Suprapubic skin (tissue), 4 donors: Measurements from ENCODE around the gene TRMU.

Experiments used
- EP300 ChIP-seq: sonication (generic); formaldehyde crosslinking; IDR thresholded peaks from one replicate; pipeline ENCODE4 v1.6.1; 2017; ENCODE audit warnings: antibody characterized with exemption
- POLR2AphosphoS5 ChIP-seq, 3 donors: sonication (generic); formaldehyde crosslinking; IDR thresholded peaks; one replicate each; pipeline ENCODE4 v1.6.1; 2017; ENCODE audit warnings: antibody characterized with exemption in 3 of 3
- TF ChIP-seq, protein P1 (sequence below), 2 donors: fragments of 200-600 bp in 1 of 2; fragments of 450-650 bp in 1 of 2; sonication (generic) in 1 of 2; IDR thresholded peaks; one replicate each; pipeline ENCODE4 v1.5.1; 2016 to 2019; ENCODE audit warnings: antibody characterized with exemption in 2 of 2, mild to moderate bottlenecking in 1 of 2, moderate library complexity in 1 of 2

DNA sequence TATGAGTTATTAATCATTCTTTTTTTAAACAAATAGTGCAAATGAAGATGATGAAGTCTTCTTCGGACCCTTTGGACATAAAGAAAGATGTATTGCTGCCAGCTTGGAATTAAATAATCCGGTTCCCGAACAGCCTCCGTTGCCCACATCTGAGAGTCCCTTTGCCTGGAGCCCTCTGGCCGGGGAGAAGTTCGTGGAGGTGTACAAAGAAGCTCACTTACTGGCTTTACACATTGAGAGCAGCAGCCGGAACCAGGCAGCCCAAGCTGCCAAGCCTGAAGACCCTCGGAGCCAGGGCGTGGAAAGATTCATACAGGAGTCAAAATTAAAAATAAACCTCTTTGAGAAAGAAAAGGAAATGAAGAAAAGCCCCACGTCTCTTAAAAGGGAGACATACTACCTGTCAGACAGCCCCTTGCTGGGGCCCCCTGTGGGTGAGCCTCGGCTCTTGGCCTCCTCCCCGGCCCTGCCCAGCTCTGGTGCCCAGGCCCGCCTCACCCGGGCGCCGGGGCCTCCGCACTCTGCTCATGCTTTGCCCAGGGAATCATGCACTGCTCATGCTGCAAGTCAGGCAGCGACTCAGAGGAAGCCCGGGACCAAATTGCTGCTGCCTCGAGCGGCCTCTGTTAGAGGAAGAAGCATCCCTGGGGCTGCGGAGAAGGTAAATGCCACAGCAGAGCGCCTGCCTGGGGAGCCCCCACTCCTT, 27.1 kb upstream of the TRMU start:
- TF ChIP-seq, protein P1, sequence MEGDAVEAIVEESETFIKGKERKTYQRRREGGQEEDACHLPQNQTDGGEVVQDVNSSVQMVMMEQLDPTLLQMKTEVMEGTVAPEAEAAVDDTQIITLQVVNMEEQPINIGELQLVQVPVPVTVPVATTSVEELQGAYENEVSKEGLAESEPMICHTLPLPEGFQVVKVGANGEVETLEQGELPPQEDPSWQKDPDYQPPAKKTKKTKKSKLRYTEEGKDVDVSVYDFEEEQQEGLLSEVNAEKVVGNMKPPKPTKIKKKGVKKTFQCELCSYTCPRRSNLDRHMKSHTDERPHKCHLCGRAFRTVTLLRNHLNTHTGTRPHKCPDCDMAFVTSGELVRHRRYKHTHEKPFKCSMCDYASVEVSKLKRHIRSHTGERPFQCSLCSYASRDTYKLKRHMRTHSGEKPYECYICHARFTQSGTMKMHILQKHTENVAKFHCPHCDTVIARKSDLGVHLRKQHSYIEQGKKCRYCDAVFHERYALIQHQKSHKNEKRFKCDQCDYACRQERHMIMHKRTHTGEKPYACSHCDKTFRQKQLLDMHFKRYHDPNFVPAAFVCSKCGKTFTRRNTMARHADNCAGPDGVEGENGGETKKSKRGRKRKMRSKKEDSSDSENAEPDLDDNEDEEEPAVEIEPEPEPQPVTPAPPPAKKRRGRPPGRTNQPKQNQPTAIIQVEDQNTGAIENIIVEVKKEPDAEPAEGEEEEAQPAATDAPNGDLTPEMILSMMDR (IDR thresholded peaks at IDR 0.05): no peak
- TF ChIP-seq POLR2AphosphoS5 (IDR thresholded peaks at IDR 0.05) (no peak), EP300 (no peak)
